Inflammatory macrophage (primary cell): Measurements from ENCODE around the gene SLC36A3.
"Not testable (repeated sequence)": the region's sequence is repeated elsewhere in the genome, so short reads cannot be mapped to it uniquely, and the experiment has no call there.

ENCODE experiments used
- DNase-seq, 2 donors: peaks; one replicate each; pipeline ENCODE4 v3.0.0-alpha.2; 2020 to 2022
- total RNA-seq, 18 experiments: gene quantifications; one replicate each; lab custom pipeline; 2026; ENCODE audit warnings: mixed read lengths in 6 of 18, inconsistent platforms in 2 of 18; lab: John Stamatoyannopoulos, UW

Gene SLC36A3
- total RNA-seq = 0 to 0.24 (median 0.02) reads per million in 18 experiments

DNA sequence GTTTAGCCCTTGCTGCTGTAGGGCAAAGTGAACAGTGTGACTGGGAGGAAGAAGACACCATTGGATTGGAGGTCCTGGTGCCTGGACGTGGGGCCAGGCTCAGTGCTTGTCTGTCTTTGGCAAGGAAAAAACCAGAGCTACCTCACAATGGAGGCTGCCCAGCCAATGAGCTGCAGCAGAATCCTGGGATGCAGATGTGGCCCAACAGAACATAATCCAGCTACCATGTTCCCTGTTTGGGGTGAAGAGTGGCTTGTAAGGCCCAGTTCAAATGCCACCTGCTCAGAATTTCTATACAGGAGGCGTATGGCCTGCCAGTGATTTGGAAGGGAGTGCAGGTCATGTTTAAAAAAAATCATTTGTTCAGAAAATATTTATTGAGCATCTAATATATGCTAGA is at the start of gene SLC36A3:
Gene SLC36A3, minus strand, starts transcription at position 101 of the 400 bp plus-strand sequence. CDS start 412 bp downstream, outside the sequence.
- DNase-seq = no peak

- DNase-seq = peak in 1 of 2 donors; percentile 45
Observed at GRCh38 chr5:151351671-151352070, 48.1 kb upstream of the SLC36A3 start.

DNA sequence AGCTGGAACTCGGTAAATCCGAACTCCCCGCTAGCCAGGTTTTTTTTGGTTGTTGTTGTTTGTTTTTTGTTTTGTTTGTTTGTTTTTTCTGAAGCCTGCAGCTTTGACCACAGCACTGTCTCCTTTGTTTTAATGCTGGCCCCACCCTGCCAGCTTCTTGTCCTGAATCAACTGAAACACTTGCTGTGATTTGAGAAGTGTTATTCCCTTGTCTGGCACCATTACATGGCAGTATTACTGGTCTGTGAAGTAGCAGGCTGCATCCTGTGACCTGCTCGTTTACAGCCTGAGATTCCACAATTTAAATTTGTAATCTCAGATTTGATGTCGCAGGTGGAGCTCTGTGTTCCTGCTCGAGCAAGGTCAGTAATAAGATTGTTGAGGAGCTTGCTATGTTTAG is 45.2 kb upstream of the SLC36A3 start:
- no peak for DNase-seq

DNA sequence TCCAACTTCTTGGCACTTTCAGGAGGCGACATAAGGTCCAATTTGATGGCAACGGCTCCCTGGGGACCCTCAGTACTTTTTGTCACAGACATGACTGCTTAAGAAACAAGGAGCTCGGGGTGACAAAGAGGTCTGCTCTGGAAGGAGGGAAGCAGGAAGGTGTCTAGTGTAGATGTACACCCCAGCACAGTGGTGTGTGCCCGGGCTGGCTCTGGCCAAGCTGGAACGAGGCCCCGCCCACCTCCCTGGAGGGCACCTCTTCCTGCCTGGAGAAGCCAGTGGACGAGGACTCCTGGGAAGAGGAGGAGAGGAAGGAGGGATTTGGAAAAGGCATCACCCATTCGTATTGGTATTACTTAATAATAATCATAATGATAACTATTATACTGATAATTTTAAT is 43.8 kb upstream of the SLC36A3 start, which contains the start of gene SLC36A2:
Gene SLC36A2, minus strand, starts transcription at position 191 of the 400 bp plus-strand sequence. Its CDS starts 99 bp downstream, at position 92.
- DNase-seq = no peak

DNA sequence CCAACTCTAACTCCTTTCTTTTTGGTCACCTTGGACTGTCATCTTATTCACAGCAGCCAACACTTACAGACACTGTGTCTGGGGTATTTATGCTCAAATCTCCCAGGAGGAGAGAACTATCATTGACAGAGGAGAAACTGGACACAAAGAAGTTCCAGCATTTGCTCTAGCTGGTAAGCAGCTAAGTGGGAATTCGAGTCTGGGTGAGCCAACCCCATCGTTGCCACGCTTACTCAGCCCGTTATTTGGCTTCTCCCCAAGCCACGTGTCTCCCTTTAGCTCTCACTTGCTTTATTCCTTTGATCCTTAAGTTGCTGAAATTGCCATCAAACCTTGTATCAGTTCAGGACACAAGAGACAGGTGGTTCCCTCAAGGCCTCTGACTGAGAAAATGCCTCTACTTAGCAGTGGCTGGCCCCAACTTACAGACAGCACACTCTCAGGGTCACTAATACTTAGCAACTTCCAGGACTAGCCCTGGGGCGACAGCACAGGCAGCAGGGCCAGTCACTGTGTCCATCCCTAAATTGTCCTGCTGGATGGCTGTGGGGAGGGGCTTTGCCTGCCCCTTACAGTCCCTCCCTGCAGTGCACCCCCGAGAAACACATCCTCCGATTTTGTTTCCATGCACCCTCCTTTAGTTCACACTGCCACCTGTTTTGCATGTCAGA is 42.4 kb upstream of the SLC36A3 start:
- no peak for DNase-seq

DNA sequence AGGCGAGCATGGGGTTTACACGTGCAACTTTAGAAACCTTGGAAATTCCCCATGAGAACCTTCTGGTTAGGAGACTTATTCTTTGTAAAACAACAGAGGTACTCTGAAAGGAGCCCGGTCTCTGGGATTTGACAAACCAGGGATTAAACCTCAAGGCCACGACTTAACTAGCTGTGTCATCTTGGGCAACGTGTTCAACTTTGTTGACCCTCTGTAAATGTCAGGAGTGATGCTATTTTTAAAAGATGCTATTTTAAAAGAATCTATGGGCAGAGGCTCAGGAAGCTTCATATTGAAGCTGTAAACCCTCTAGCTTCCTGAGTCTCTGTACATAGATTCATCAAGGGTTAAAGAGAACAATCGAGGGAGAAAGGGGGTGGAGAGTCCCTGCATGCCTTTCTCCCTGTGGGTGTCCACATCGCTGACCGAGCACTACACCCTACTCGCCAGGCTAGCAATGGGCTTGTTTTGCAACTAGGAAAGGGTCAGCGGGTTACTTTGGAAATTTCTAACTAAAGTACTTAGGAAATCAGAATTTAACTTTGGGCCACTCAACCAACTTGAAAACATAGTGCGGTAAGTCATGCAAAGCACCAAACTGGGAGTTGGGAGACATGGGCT is 41.7 kb upstream of the SLC36A3 start:
- peak; percentile 46 to 52 for DNase-seq

GRCh38 chr5:151344088-151344487 is 40.5 kb upstream of the SLC36A3 start:
- no peak for DNase-seq

- DNase-seq = no peak
Observed at GRCh38 chr5:151340004-151340403, 36.4 kb upstream of the SLC36A3 start.

- no peak for DNase-seq
Observed at GRCh38 chr5:151338734-151339133, 35.2 kb upstream of the SLC36A3 start.

- DNase-seq = no peak
Observed at GRCh38 chr5:151332857-151333256, 29.3 kb upstream of the SLC36A3 start.

DNA sequence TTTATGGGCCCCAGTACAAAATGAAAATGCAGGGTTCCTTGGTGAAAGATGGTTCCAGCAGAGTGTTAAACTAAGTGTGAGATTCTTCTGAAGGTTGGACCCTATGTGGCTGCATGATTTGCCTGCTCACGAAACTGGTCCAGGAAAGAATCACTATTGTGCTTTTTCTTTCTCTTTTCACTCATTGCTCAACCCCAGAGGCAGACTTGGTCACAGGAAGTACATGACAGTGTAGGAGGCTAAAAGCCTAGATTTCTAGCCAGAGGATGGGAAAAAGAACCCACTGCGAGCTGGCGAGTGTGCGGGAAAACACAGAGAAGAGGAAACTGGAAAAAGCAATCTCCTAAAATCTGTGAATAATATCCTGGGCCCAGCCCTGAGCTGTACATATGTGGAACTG is 25.2 kb upstream of the SLC36A3 start:
- DNase-seq = peak; percentile 36 to 57

GRCh38 chr5:151327585-151327984 is 24.0 kb upstream of the SLC36A3 start:
- no peak for DNase-seq

DNA sequence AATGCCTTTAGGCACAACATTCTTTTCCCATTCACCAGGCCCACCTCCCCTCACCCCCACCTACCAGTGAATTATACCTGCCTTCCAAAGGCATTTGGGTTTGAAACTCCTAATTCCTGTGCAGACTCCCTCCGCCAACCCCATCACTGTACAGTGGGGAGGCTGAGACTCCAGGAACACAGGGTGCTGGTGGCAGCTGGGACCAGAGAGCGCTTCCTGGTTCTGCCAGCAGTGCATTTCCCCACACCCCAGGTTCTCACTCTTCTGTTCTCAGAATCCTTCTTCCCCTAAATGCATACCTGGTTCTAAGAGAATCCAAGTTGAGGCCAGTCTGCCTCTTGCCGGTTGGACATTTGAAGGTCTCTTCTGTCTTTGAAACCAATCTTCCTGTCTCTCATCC is 22.7 kb upstream of the SLC36A3 start:
- DNase-seq = no peak

DNA sequence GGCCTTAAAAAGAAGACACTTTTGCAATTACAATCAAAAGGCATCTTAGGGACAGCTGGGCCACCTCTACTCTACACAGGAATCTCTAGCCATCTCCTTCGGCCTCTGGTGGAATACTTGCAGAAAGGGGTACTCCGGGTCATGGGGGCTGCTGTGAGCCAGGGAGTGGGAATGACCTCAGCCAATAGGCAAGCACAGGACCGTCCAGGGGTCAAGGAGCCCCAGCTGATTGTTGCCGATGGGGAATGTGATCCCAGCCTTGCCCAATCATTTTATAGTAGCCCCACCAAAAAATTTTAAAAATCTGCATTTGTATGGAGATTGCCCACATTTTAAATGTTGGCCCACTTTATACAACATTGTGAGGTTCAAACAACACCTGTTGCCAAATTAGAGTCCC is 16.9 kb upstream of the SLC36A3 start:
- DNase-seq = no peak

GRCh38 chr5:151318850-151319732 is 15.5 kb upstream of the SLC36A3 start:
- DNase-seq = peak; percentile 23 to 27

DNA sequence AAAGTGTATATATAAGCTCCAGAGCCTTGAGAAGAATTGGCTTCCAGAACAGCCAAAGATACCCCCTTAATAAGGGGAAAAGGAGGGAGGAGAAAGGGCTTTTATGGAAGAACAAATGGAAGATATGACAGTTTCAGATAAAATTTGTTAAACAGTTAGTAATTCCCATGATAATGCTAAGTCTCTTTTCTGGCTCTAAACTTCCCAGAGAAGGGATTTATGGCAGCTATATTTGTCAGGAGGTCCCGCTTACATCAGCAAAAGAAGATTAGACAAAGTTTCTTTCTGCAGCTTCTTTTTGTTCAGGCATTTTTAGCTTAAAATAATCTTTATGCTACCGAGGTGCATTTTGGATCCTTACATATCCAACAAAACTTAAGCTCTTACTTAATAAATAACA is 14.3 kb upstream of the SLC36A3 start:
- DNase-seq = no peak

DNA sequence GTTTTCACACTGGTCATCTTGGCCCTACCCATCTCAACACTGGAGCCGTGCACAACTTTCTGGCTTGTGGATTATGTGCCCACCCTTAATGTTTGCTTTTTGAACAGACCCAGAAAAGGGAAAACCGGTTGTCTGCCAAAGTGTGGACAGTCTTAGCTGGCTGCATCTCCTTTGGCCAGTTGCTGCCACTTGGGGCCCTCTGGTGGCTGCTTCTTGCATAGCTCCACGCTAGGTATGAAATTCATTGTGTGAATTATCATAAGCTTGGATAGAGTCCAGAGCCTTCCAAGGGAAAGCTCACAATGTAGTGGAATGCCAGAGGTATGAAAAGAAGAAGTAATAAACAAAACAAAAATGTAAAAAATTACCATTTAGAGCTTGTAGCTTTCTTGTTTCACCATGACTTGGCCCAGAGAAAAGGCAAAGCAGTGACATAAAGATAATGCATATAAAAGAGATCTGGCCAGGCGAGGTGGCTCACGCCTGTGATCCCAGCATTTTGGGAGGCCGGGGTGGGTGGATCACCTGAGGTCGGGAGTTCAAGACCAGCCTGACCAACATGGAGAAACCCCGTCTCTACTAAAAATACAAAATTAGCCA is 12.5 kb upstream of the SLC36A3 start:
- peak; percentile 76 to 80 for DNase-seq

DNA sequence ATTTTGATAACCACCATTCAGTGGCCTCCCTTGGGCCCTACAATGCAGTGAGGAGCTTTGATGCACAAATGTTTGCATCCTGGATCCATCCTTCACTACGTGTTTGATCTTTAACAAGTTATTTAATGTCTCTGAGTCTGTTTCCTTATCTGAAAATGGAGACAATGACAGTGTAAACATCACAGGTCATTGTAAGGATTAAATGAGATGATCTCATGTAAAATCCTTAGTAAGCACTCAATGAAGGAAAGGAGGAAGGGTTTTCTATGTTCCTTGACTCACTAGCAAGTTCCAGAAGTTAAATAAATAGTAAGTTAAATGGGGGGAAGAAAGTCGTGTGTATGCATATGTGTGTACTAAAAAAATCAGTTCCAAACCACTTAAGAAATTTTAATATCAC is 9.8 kb upstream of the SLC36A3 start:
- DNase-seq = no peak

DNA sequence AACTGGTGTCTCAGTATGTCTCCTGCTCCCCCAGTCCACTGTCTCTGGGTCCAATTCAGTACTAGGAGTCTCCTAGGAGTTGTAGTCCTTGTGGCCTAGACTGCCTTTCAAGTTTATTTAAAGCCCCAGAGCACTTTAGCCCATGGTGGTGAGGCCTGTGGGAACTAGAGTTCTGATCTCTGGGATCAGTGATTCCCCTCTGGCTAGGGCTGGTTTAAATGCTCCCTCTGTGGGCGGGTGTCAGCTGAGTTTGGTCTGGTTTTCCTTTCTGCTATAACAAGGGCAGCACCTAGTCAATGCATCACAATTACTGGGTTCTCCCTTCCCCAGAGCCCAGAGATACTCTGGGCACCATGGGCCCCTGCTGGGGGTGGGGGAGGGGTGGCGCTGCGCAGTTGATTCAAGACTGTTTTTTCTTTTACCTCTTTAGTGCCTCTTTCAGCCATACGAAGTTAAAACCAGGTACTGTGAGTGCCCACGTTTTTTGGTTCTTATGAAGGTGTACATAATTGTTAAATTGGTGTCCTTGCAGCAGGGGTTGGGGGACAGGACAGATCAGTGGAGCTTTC is 9.3 kb upstream of the SLC36A3 start:
- no peak for DNase-seq

DNA sequence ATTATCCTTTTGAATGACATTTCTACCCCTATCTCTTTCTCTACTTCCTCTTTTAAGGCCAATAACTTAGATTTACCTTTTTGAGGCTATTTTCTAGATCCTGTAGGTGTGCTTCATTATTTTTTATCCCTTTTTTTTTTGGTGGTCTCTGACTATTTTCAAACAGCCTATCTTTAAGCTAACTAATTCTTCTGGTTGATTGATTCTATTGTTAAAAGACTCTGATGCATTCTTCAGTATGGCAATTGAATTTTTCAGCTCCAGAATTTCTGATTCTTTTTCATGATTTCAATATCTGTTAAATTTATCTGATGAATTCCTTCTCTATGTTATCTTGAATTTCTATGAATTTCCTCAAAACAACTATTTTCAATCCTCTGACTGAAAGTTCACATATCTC is 7.4 kb upstream of the SLC36A3 start:
- DNase-seq = no peak

DNA sequence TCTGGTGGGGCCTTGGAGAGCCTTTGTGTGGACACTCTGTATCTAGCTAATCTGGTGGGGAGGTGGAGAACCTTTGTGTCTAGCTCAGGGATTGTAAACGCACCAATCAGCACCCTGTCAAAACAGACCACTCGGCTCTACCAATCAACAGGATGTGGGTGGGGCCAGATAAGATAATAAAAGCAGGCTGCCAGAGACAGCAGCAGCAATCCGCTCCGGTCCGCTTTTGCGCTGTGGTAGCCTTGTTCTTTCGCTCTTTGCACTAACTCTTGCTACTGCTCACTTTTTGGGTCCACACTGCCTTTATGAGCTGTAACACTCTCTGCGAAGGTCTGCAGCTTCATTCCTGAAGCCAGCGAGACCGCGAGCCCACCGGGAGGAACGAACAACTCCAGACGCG is 6.3 kb upstream of the SLC36A3 start:
- DNase-seq = not testable (repeated sequence)

GRCh38 chr5:151309266-151309665 is 5.7 kb upstream of the SLC36A3 start:
- DNase-seq = not testable (repeated sequence)
